HFFc6 (cell line): ENCODE data around the gene RC3H2. TPM values are rescaled to one million over a fixed set of nuclear protein-coding genes. Genes with fewer than 3 reads are reported as not detected.

Experiments
- DNase-seq: peaks from one replicate; pipeline ENCODE4 v3.0.0-alpha.2; 2018
- H3K27ac Mint-ChIP-seq: 2 replicates; pipeline ENCODE4 v1.8.0; 2020; ENCODE audit warnings: mild to moderate bottlenecking, mixed read lengths
- H3K27me3 Mint-ChIP-seq: 2 replicates; pipeline ENCODE4 v1.8.0; 2021; ENCODE audit warnings: mild to moderate bottlenecking, moderate library complexity, mixed read lengths; ENCODE audit not compliant: insufficient read depth
- H3K36me3 Mint-ChIP-seq: 2 replicates; pipeline ENCODE4 v1.8.0; 2021; ENCODE audit warnings: low read depth, mixed read lengths
- H3K4me1 Mint-ChIP-seq: 2 replicates; pipeline ENCODE4 v1.8.0; 2020; ENCODE audit warnings: low read depth, mixed read lengths
- H3K4me3 Mint-ChIP-seq: 2 replicates; pipeline ENCODE4 v1.8.0; 2020; ENCODE audit warnings: mild to moderate bottlenecking, moderate library complexity, mixed read lengths
- H3K9me3 Mint-ChIP-seq: 2 replicates; pipeline ENCODE4 v1.8.0; 2020; ENCODE audit warnings: mild to moderate bottlenecking, mixed read lengths
- CTCF ChIP-seq: fragments of 200-600 bp; sonication (generic); IDR thresholded peaks from 2 replicates; pipeline ENCODE4 v1.5.0; 2021; ENCODE audit warnings: antibody characterized with exemption, mild to moderate bottlenecking
- total RNA-seq, 6 experiments: library from RNA; stranded (reverse); fragmentation: NEBNext Ultra II Directional; extraction: Animal tissue kit (Norgen Biotek cat#: 25700); gene quantifications; 2 replicates in 1 of 6; 3 replicates in 5 of 6; pipeline ENCODE4 v1.2.3, GENCODE V29; 2021

Gene RC3H2
- total RNA-seq, 6 experiments from 2014 or later: 38.8 to 46.1 (median 41.5) TPM

GRCh38 chr9:122848256-122848943 is 56.8 kb downstream of the RC3H2 start:
- Mint-ChIP-seq H3K9me3 (no peaks in the 10 kb centered on the region), H3K27me3 (no peaks in the 10 kb centered on the region), H3K4me3 (no peak overlapping the region), H3K27ac (no peak overlapping the region), H3K36me3 (peaks cover 10% of the 10 kb centered on the region; the same call in 1 of the 2 replicates), H3K4me1 (peaks cover 5% of the 10 kb centered on the region; the same call in 1 of the 2 replicates)
- no peak for TF ChIP-seq CTCF
- DNase-seq: no peak

DNA sequence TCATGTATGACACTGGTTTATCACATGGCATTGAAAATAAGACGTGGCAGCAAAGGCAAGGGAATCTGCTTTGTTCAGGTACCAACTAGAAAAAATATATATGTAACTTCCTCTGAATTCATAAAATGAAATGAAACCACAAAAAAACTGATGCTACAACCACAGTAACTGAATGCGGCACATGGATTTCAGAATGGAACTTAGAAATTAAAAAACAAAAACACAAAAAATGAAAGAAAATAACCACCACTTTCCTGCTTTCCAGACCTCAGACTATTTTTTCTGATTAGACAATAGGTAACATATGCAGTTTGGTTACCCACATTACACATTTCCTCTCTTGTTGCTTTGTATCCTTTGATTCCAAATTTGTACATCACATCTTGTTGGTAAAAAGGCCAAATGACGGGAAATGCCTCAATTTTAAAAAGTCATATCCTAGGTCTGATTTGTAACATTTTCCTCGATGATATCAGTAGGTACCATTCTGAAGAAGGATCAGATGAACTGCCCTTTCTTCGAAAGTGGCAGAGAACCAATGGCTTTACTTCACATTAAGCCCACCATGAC is 58.7 kb downstream of the RC3H2 start:
- H3K9me3 Mint-ChIP-seq: no peaks in the 10 kb centered on the region
- no peak overlapping the region for H3K4me3 Mint-ChIP-seq
- peaks cover 5% of the 10 kb centered on the region; the same call in 1 of the 2 replicates for H3K4me1 Mint-ChIP-seq
- H3K27me3 Mint-ChIP-seq: no peaks in the 10 kb centered on the region; the same call in 1 of the 2 replicates
- TF ChIP-seq CTCF: no peak
- DNase-seq: no peak
- peaks cover 10% of the 10 kb centered on the region; the same call in 1 of the 2 replicates for H3K36me3 Mint-ChIP-seq
- H3K27ac Mint-ChIP-seq: no peak overlapping the region

- no peak overlapping the region for H3K27ac Mint-ChIP-seq
- no peaks in the 10 kb centered on the region; the same call in 1 of the 2 replicates for H3K36me3 Mint-ChIP-seq
- no peaks in the 10 kb centered on the region for H3K9me3 Mint-ChIP-seq
- DNase-seq: no peak
- no peaks in the 10 kb centered on the region; the same call in 1 of the 2 replicates for H3K27me3 Mint-ChIP-seq
- peaks cover 5% of the 10 kb centered on the region; the same call in 1 of the 2 replicates for H3K4me1 Mint-ChIP-seq
- H3K4me3 Mint-ChIP-seq: no peak overlapping the region
- no peak for TF ChIP-seq CTCF
Observed at GRCh38 chr9:122845116-122845515, 60.0 kb downstream of the RC3H2 start.

GRCh38 chr9:122844137-122844536 is 61.0 kb downstream of the RC3H2 start:
- Mint-ChIP-seq H3K36me3 (no peaks in the 10 kb centered on the region; the same call in 1 of the 2 replicates), H3K9me3 (no peaks in the 10 kb centered on the region), H3K27me3 (peaks cover 3% of the 10 kb centered on the region), H3K4me3 (no peak overlapping the region), H3K27ac (no peak overlapping the region), H3K4me1 (no peaks in the 10 kb centered on the region; the same call in 1 of the 2 replicates)
- TF ChIP-seq CTCF: no peak
- no peak for DNase-seq

GRCh38 chr9:122841501-122841900 is 63.7 kb downstream of the RC3H2 start:
- peaks cover 4% of the 10 kb centered on the region for H3K27me3 Mint-ChIP-seq
- no peaks in the 10 kb centered on the region; the same call in 1 of the 2 replicates for H3K9me3 Mint-ChIP-seq
- no peak for DNase-seq
- no peak for TF ChIP-seq CTCF
- no peaks in the 10 kb centered on the region for H3K4me1 Mint-ChIP-seq
- H3K4me3 Mint-ChIP-seq: no peak overlapping the region
- no peaks in the 10 kb centered on the region; the same call in 1 of the 2 replicates for H3K36me3 Mint-ChIP-seq
- no peak overlapping the region for H3K27ac Mint-ChIP-seq
